Stimulated activated naive CD4-positive, alpha-beta T cell treated with Interleukin-2 at 50 U/mL for 16 hours (primary cell): ENCODE data around the gene GFOD1.
"Not testable (repeated sequence)": the region's sequence is repeated elsewhere in the genome, so short reads cannot be mapped to it uniquely, and the experiment has no call there.

Experiments used
- DNase-seq: peaks from one replicate; lab custom pipeline; 2025; lab: John Stamatoyannopoulos, UW

GFOD1 gene

GRCh38 chr6:13404228-13404891 is 83.0 kb downstream of the GFOD1 start:
- no peak for DNase-seq

- no peak for DNase-seq
These were observed 84.7 kb downstream of the GFOD1 start for GRCh38 chr6:13402711-13403110.

- no peak for DNase-seq
These were observed 86.6 kb downstream of the GFOD1 start for GRCh38 chr6:13400772-13401171.

DNA sequence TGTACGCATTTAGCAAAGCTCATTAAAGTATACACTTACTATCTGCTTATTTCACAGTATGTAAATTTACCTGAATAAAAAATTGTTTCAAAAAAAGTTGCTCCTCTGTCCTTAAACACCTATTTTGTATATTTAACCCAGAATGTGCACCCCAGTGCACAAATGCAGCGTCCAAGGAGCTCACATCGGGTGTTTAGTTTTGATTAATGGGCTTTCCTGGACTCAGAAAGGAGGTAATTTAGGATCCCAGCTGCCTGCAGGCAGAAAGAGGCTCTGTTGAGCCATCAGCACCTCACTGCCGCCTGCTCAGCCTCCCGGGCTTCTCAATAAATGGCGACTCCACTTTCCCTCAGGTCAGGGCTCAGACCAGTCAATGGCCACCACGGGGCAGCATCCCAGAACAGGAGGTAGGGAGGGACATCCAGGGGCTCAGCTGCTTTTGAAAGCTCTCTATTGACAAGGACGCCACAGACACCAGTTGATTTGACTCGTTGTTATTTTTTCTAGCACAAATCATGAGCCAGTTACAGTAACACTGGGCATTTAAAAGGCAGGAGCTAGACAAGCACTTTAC is 88.9 kb downstream of the GFOD1 start:
- no peak for DNase-seq

DNA sequence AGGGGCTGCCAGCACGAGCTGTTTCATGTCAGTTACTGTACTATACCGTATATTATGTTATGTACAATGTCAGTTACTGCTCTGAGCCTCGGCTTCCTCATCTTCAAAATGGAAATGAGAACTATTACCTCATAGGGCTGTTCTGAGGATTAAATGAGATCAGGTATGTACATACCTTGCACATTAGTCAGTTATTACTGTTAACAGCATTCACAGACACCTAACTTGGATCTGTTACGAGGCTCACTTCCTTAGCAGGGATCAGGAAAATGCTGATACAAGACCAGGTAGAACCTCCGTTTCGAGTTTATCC is 89.4 kb downstream of the GFOD1 start:
- DNase-seq: no peak

DNA sequence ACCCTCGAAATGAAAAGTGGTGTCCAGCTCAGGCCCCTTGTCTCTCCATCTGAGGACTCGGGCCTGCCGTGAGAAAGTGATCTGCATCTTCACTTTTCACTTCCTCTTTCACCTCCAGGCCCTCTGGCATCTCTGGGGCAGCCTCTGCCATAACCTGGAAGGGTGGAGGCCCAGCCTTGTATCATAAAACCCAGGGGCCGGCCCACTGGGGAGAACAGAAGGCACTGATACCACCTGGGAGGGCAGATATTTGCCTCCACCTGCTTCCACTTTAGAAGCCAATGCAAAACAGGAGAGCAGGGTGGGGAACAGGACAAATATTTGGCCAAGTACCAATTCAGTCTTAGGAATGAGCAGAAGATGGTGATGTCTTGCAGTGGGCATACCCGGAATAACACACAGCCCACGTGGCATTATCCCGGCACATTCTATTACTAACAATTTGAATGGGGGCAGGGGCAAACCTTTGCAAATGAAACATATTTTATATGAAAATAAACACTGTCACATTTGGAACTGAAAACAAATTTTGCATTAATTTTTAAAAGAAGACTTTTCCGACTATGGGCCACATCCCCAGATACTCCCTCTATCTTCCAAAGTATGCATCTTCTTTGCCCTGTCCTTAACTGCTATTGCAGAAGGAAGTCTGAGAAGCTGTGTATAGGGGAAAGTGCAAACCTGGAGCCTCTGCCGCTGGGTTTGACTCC is 89.9 kb downstream of the GFOD1 start:
- DNase-seq: no peak

DNA sequence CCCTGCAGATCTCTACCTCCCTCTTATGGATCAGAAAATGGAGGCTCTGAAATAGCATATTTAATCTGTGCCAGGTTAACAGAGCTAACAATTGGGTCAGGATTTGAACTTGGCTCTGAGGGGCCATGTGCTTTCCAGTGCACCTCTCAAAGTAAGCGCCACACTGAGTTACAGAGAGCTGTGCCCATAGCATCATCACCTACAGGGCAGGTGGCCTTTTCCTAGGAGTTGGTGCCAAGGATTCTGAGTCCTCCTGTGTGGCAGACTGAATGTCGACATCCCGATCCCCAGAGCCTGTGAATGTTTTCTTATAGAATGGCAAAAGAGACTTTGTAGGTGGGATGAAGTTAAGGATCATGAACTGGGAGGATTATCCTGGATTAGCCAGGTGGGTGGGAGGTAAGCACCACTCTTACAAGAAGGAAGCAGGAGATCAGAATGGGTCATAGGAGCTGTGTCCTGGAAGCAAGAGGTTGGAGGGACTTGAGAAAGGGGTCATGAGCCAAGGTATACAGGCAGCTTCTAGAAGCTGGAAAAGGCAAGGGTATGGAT is 91.1 kb downstream of the GFOD1 start:
- DNase-seq: no peak

- DNase-seq: no peak
These were observed 91.8 kb downstream of the GFOD1 start for GRCh38 chr6:13395272-13396237.

GRCh38 chr6:13392462-13392861 is 94.9 kb downstream of the GFOD1 start:
- no peak for DNase-seq

GRCh38 chr6:13391537-13391936 is 95.9 kb downstream of the GFOD1 start:
- DNase-seq: no peak

DNA sequence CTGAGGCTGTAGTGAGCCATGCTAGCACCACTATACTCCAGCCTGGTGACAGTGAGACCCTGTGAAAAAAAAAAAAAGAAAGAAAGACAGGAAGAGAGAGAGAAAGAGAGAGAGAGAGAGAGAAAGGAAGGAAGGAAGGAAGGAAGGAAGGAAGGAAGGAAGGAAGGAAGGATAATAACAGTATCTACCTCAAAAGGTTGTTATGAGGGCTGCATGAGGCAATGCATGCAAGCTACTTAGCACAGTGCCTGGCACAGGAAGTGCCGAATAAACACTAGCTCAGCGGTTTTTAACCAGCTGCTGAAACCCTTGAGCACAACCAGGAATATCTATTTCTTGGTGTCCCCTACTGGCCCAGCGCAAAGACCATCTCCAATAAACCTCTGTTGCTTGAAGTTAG is 96.7 kb downstream of the GFOD1 start:
- DNase-seq: no peak

- not testable (repeated sequence) for DNase-seq
These were observed 98.2 kb downstream of the GFOD1 start for GRCh38 chr6:13389237-13389636.

DNA sequence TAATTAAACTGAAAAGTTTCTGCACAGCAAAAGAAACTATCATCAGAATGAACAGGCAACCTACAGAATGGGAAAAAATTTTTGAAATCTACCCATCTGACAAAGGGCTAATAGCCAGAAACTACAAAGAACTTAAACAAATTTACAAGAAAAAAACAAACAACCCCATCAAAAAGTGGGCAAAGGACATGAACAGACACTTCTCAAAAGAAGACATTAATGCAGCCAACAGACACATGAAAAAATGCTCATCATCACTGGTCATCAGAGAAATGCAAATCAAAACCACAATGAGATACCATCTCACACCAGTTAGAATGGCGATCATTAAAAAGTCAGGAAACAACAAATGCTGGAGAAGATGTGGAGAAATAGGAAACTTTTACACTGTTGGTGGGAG is 98.6 kb downstream of the GFOD1 start:
- not testable (repeated sequence) for DNase-seq

GRCh38 chr6:13384966-13385365 is 102.4 kb downstream of the GFOD1 start:
- no peak for DNase-seq

DNA sequence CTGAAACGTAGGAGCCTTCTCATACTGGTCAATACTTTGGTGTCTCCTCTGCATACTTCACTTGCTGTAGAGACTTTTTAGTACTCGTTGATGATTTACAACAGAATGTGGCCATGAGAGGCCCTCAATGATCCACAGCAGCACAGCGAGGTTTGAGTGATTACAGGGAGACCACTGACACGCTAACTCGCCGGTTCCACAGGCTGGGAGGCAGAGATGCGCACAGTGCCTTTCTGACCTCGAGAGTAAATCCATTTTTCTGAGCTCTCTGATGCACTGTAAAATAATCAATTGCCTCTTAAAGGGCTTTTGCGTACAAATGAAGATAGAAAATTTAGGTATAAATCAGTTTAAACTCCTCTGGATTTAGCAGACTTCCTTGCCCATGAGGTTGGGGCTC is 102.9 kb downstream of the GFOD1 start:
- no peak for DNase-seq

DNA sequence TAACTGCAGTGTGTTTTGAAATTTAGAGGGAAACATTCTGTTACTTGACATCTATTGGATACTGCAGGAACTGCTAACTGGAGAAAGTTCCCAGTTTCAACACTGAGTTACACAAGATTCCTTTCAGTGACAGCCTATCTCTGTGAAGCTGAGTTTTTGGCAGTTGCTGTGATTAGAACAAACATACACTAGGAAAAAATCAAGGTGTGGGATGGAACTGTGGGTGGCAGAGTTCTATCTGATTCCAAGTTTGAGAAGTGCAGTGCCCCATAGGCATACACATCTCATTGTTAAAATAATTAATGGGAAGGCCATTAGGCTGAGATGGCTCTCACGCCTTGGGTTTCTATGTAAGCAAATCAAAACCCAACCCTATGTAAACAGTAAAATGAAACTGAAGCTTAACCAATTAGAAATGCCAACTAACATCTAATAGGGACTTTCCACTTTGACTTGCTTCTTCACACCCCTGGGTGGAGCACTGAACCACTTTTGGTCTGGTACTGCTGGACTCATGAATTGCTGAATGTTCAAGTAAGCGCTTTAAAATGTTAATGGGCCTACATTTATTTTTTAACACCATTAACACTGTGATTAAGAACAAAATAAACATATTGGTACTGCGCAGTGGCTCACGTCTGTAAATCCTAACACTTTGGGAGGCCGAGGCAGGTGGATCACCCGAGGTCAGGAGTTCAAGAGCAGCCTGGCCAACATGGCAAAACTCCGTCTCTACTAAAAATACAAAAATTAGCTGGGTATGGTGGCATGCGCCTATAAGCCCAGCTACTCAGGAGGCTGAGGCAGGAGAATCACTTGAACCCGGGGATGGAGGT is 103.9 kb downstream of the GFOD1 start:
- DNase-seq: no peak

- DNase-seq: no peak
These were observed 106.6 kb downstream of the GFOD1 start for GRCh38 chr6:13380761-13381160.

GRCh38 chr6:13378669-13379590 is 108.5 kb downstream of the GFOD1 start:
- DNase-seq: no peak

GRCh38 chr6:13377054-13377758 is 110.2 kb downstream of the GFOD1 start:
- no peak for DNase-seq
